ENCODE results near the gene NT5M.
A peak's percentile ranks its signal among the peaks of the same experiment; 100 is the strongest.

The NT5M gene

DNA sequence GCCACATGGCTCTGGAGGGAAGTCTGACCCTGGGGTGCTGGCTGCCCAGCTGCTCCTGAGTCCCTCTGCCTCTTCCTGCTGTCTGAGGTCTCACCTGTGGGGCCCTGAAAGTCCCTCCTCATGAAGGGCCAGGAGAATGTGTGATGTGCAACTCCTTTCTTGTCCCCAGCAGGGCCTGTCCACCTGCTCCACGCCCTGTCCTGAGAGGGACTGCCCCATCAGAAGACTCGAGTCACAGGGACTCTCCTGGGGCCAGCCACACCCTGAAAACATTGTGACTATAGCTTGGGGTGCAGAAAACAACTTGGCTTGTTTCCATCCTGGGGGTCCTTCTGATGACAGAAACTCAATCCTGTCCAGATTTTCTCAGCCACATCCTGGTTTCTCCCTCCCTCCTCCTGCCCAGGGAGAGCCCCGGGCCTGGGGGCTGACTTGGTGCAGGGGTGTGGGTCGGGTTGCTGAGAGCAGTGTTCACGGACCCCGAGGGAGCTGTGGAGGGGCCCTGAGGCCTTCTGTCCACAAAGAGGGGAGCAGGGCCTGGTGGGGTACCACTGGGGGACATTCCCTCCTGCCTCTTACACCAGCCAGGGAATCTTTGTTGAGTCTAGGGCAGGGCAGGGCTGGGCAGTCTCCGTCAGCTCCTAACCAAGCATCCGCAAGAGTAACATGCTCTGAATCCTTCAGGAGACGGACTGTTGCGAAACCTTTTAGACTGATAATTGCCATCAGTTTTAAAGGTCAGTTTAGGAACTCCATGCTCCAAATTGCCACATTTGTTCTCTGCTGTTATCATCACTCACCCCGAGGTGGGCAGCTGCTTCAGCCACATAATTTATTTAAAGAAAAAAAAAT, 45.9 kb downstream of the NT5M start:
- intact Hi-C loops (cut with DNase I; ENCODE audit: low total_unique reads) = no loop called here
- peak in 1 of 2 donors; percentile 54 for DNase-seq
- Histone ChIP-seq H3K36me3 (no peaks in the 10 kb centered on the region), H3K27me3 (peaks cover 0 to 7% of the 10 kb centered on the region in 2 donors), H3K4me3 (no peak overlapping the region), H3K9me3 (no peaks in the 10 kb centered on the region), H3K27ac (no peak overlapping the region), H3K4me1 (peaks cover 0 to 13% (median 4%) of the 10 kb centered on the region in 4 donors)
- TF ChIP-seq, protein P1, sequence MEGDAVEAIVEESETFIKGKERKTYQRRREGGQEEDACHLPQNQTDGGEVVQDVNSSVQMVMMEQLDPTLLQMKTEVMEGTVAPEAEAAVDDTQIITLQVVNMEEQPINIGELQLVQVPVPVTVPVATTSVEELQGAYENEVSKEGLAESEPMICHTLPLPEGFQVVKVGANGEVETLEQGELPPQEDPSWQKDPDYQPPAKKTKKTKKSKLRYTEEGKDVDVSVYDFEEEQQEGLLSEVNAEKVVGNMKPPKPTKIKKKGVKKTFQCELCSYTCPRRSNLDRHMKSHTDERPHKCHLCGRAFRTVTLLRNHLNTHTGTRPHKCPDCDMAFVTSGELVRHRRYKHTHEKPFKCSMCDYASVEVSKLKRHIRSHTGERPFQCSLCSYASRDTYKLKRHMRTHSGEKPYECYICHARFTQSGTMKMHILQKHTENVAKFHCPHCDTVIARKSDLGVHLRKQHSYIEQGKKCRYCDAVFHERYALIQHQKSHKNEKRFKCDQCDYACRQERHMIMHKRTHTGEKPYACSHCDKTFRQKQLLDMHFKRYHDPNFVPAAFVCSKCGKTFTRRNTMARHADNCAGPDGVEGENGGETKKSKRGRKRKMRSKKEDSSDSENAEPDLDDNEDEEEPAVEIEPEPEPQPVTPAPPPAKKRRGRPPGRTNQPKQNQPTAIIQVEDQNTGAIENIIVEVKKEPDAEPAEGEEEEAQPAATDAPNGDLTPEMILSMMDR (IDR thresholded peaks at IDR 0.05) = no peak

- H3K27ac ChIP-seq = no peak overlapping the region
- no peaks in the 10 kb centered on the region for H3K36me3 ChIP-seq
- no peak overlapping the region for H3K4me3 ChIP-seq
- H3K27me3 ChIP-seq = peaks cover 0 to 7% of the 10 kb centered on the region in 2 donors
- peaks cover 0 to 13% (median 4%) of the 10 kb centered on the region in 4 donors for H3K4me1 ChIP-seq
- intact Hi-C loops (cut with DNase I; ENCODE audit: low total_unique reads) = no loop called here
- H3K9me3 ChIP-seq = no peaks in the 10 kb centered on the region
- DNase-seq = peak in 1 of 2 donors; percentile 52
- TF ChIP-seq, protein P1 (IDR thresholded peaks at IDR 0.05) = no peak
Measured at GRCh38 chr17:17349724-17350106, 46.5 kb downstream of the NT5M start.

DNA sequence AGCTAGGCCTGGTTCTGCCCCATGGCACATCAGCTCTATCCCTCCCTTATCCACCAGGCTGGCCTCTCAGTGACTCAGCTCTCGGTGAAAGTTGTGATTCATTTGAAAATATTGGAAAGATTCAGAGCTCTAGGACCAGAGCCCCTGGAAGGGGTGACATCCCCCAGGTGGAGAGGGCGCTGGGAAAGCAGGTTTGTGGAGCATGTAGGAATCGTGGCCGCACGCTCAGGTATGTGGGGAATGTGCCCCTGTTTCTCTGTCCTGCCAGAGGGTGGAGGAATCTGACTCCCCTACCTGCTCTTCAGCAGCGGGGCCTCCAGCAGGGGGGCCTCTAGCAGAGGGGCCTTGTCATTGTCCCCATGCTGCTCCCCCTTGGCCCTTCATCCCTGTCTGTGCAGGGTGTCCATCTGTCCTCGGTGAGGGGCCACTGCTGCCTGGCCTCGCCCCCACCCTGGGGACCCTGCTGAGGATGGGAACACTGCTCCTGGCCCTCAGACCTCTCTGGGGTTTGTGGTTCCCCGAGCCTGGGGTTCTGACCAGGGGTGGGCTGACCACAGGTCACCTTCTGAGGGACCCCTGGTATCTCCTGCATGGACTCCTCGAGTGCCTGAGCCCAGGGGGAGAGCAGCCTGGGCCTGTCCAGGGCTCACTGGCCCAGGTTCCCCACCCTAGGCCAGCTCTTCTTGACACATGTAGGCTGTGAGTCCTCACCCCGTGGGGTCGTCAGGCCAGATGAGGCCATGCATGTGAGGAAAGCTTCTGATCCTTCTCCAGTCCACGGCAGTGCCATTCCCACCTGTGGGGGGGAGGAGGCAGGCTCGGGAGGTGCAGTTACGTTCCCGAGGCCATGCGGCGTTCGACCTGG, 47.5 kb downstream of the NT5M start:
- intact Hi-C loops (cut with DNase I; ENCODE audit: low total_unique reads) = no loop called here

DNA sequence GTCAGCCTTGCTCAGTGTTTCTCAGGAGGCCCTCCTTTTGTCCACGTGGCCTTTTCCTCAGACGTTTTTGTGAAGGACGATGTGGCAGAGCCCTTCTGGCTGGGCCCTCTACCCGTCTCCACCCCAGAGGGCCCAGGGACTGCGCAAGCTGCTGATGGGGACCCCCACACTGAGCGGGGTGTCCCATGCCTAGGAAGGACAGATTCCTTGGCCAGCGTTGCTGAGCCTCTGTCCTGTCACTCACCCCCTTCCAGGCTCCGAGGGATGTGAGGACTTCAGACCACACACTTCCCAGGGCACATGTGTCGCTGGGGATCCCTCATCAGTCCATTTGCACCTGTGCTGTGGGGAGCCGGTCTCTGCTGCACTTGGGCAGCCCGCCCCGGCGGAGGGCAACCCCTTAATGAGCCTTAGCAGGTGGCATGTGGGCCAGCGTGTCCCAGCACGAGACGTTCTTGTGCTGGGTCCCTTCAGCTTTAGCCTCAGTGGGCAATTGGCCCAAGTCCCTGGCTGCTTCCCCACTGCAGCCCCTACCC, 48.3 kb downstream of the NT5M start:
- no peak overlapping the region for H3K27ac ChIP-seq
- intact Hi-C loops (cut with DNase I; ENCODE audit: low total_unique reads) = no loop called here
- H3K4me3 ChIP-seq = no peak overlapping the region
- H3K36me3 ChIP-seq = no peaks in the 10 kb centered on the region
- no peak for DNase-seq
- no peaks in the 10 kb centered on the region for H3K9me3 ChIP-seq
- peaks cover 0 to 13% (median 5%) of the 10 kb centered on the region in 4 donors for H3K4me1 ChIP-seq
- peaks cover 0 to 8% of the 10 kb centered on the region in 2 donors for H3K27me3 ChIP-seq
- TF ChIP-seq, protein P1 (IDR thresholded peaks at IDR 0.05) = no peak

More for the DNA sequence above, 47.5 kb downstream of the NT5M start:
- H3K36me3 ChIP-seq = no peaks in the 10 kb centered on the region
- TF ChIP-seq, protein P1 (IDR thresholded peaks at IDR 0.05) = no peak
- no peak overlapping the region for H3K27ac ChIP-seq
- DNase-seq = peak in 1 of 2 donors; percentile 59
- peaks cover 0 to 7% of the 10 kb centered on the region in 2 donors for H3K27me3 ChIP-seq
- H3K4me3 ChIP-seq = no peak overlapping the region
- H3K4me1 ChIP-seq = peaks cover 0 to 13% (median 5%) of the 10 kb centered on the region in 4 donors
- H3K9me3 ChIP-seq = no peaks in the 10 kb centered on the region

DNA sequence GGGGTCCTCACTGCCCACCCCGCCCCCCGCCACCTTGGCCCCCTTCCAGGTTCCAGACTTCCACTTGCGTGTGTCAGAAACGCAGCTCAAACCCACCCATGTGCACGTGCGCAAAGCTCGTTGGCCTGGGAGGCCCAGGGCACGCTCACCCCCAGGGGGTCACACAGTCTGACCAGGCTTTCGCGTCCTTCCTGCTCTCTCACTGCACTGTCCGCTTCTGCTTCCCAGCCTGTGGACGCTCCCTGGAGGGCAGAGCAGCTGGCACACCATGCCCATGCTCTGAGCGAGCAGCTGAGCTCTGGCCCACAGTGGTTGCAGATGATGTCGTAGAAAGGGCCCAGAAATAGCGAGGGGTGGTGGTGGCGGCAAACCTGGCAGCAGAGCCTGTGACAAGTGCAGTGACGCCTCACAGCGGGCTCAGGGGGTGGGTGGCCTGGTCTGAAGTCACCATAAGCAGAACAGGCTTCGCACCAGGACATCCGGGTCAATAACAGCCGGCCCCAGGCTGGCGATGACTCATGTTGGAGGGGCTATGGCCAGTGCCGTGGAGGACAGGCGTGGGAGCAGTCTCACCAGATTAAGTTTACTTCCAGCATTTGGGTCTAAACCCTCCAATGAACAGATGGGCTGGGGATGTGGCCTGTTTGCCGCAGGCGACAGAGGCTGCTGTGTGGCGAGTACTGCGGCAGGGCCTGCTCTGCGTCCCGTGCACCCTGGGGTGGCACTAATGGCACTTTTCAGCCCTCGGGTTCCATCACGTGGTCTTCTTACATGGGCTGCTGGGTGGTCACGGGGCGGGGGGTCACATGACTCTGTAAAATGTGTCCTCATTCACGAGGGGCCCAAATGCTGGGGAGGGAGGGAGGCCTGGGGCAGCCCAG, 49.0 kb downstream of the NT5M start:
- TF ChIP-seq, protein P1 (IDR thresholded peaks at IDR 0.05) = no peak
- peak in 1 of 2 donors; percentile 89 for DNase-seq
- Histone ChIP-seq H3K4me3 (no peak overlapping the region), H3K27ac (peak overlapping the region in 1 of 2 donors; percentile 42), H3K27me3 (peaks cover 0 to 13% of the 10 kb centered on the region in 2 donors), H3K9me3 (no peaks in the 10 kb centered on the region), H3K4me1 (peaks cover 0 to 13% (median 5%) of the 10 kb centered on the region in 4 donors), H3K36me3 (no peaks in the 10 kb centered on the region)
- intact Hi-C loops (cut with DNase I; ENCODE audit: low total_unique reads) = no loop called here
